A549 (cell line): Measurements from ENCODE around the gene SMTN.

ENCODE experiments used
- EP300 ChIP-seq, 2 experiments: fragments of >200 bp; sonication (Bioruptor Twin); formaldehyde crosslinking; IDR thresholded peaks; 2 replicates in 1 of 2; 3 replicates in 1 of 2; pipeline ENCODE4 v1.6.1; 2016 to 2017
- JUN ChIP-seq, 2 experiments: fragments of >200 bp; sonication (Bioruptor Twin); formaldehyde crosslinking; IDR thresholded peaks; 2 replicates in 1 of 2; 3 replicates in 1 of 2; pipeline ENCODE4 v1.6.1; 2016 to 2017
- JUNB ChIP-seq: fragments of >200 bp; sonication (Bioruptor Twin); formaldehyde crosslinking; IDR thresholded peaks from 2 replicates; pipeline ENCODE4 v1.6.1; 2016
- MAFK ChIP-seq: fragments of 450-650 bp; IDR thresholded peaks from 2 replicates; pipeline ENCODE4 v1.6.1; 2014; ENCODE audit not compliant: partially characterized antibody
- POLR2A ChIP-seq: IDR thresholded peaks from 2 replicates; pipeline ENCODE4 v1.6.1; 2012; ENCODE audit warnings: mild to moderate bottlenecking, low read length
- RFX5 ChIP-seq: fragments of 450-650 bp; IDR thresholded peaks from 2 replicates; pipeline ENCODE4 v1.7.1; 2014; ENCODE audit warnings: antibody characterized with exemption, mild to moderate bottlenecking, moderate library complexity
- TF ChIP-seq, protein P1 (sequence below): fragments of >200 bp; sonication (Bioruptor Twin); formaldehyde crosslinking; IDR thresholded peaks from 3 replicates; pipeline ENCODE4 v1.5.1; 2016
- TF ChIP-seq, protein P2 (sequence below): fragments of 200-600 bp; sonication (generic); IDR thresholded peaks from 2 replicates; pipeline ENCODE4 v1.6.1; 2016; ENCODE audit warnings: antibody characterized with exemption, mild to moderate bottlenecking, moderate library complexity

DNA sequence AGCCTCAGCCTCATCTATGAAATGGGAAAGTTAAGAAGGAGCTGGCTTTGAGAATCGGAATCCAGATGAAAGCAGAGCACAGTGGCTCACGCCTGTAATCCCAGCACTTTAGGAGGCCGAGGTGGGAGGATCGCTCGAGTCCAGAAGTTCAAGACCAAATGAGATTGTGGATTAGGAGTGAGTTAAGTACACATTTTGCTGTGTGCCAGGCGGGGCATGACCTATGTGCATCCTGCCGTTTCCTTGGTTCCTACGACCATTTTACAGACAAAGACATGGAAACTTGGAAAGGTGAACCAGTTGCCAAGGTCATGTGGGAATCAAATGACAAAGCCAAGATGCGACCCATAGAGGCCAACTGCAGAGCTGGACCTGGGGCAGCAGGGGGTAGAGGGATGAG, 55.0 kb downstream of the SMTN start:
- TF ChIP-seq EP300 (IDR thresholded peaks at IDR 0.05) (no peak), POLR2A (no peak), JUNB (no peak), RFX5 (no peak), JUN (IDR thresholded peaks at IDR 0.05) (no peak), MAFK (no peak)
- TF ChIP-seq, protein P1, sequence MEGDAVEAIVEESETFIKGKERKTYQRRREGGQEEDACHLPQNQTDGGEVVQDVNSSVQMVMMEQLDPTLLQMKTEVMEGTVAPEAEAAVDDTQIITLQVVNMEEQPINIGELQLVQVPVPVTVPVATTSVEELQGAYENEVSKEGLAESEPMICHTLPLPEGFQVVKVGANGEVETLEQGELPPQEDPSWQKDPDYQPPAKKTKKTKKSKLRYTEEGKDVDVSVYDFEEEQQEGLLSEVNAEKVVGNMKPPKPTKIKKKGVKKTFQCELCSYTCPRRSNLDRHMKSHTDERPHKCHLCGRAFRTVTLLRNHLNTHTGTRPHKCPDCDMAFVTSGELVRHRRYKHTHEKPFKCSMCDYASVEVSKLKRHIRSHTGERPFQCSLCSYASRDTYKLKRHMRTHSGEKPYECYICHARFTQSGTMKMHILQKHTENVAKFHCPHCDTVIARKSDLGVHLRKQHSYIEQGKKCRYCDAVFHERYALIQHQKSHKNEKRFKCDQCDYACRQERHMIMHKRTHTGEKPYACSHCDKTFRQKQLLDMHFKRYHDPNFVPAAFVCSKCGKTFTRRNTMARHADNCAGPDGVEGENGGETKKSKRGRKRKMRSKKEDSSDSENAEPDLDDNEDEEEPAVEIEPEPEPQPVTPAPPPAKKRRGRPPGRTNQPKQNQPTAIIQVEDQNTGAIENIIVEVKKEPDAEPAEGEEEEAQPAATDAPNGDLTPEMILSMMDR: no peak
- TF ChIP-seq, protein P2, sequence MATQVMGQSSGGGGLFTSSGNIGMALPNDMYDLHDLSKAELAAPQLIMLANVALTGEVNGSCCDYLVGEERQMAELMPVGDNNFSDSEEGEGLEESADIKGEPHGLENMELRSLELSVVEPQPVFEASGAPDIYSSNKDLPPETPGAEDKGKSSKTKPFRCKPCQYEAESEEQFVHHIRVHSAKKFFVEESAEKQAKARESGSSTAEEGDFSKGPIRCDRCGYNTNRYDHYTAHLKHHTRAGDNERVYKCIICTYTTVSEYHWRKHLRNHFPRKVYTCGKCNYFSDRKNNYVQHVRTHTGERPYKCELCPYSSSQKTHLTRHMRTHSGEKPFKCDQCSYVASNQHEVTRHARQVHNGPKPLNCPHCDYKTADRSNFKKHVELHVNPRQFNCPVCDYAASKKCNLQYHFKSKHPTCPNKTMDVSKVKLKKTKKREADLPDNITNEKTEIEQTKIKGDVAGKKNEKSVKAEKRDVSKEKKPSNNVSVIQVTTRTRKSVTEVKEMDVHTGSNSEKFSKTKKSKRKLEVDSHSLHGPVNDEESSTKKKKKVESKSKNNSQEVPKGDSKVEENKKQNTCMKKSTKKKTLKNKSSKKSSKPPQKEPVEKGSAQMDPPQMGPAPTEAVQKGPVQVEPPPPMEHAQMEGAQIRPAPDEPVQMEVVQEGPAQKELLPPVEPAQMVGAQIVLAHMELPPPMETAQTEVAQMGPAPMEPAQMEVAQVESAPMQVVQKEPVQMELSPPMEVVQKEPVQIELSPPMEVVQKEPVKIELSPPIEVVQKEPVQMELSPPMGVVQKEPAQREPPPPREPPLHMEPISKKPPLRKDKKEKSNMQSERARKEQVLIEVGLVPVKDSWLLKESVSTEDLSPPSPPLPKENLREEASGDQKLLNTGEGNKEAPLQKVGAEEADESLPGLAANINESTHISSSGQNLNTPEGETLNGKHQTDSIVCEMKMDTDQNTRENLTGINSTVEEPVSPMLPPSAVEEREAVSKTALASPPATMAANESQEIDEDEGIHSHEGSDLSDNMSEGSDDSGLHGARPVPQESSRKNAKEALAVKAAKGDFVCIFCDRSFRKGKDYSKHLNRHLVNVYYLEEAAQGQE: no peak
